H9 (cell line): ENCODE results near the gene USP9Y. TPM values are rescaled to one million over a fixed set of nuclear protein-coding genes. Genes with fewer than 3 reads are reported as not detected.

Source experiments
- DNase-seq: peaks from one replicate; pipeline ENCODE4 v3.0.0-alpha.2; 2017
- H2AFZ ChIP-seq: one replicate; pipeline ENCODE4 v1.6.1; 2013; ENCODE audit warnings: mild to moderate bottlenecking, low read length, control low read depth, moderate library complexity
- H2AK5ac ChIP-seq: 2 replicates; pipeline ENCODE4 v1.6.1; 2013; ENCODE audit warnings: low read length, control low read depth, mixed read lengths; ENCODE audit not compliant: insufficient read length
- H2BK120ac ChIP-seq: one replicate; pipeline ENCODE4 v1.6.1; 2013; ENCODE audit warnings: low read depth, mild to moderate bottlenecking, low read length, control low read depth, inconsistent platforms; ENCODE audit not compliant: poor library complexity, severe bottlenecking
- H2BK12ac ChIP-seq: 2 replicates; pipeline ENCODE4 v1.6.1; 2013; ENCODE audit warnings: low read length, control low read depth, mixed read lengths, low read depth; ENCODE audit not compliant: insufficient read length
- H2BK15ac ChIP-seq: 2 replicates; pipeline ENCODE4 v1.6.1; 2013; ENCODE audit warnings: low read depth, low read length, control low read depth
- H2BK20ac ChIP-seq: one replicate; pipeline ENCODE4 v1.6.1; 2013; ENCODE audit warnings: low read depth, mild to moderate bottlenecking, low read length, control low read depth, inconsistent platforms; ENCODE audit not compliant: poor library complexity, severe bottlenecking
- H2BK5ac ChIP-seq: 2 replicates; pipeline ENCODE4 v1.6.1; 2013; ENCODE audit warnings: low read length, control low read depth, mixed read lengths; ENCODE audit not compliant: insufficient read length
- H3K14ac ChIP-seq: 2 replicates; pipeline ENCODE4 v1.6.1; 2013; ENCODE audit warnings: low read length, control low read depth; ENCODE audit not compliant: insufficient read depth
- H3K18ac ChIP-seq: 2 replicates; pipeline ENCODE4 v1.6.1; 2013; ENCODE audit warnings: low read depth, mild to moderate bottlenecking, mixed read lengths, low read length, control low read depth; ENCODE audit not compliant: insufficient read length
- H3K23ac ChIP-seq: 2 replicates; pipeline ENCODE4 v1.6.1; 2013; ENCODE audit warnings: low read length, control low read depth, mixed read lengths, low read depth; ENCODE audit not compliant: insufficient read length
- H3K23me2 ChIP-seq: 2 replicates; pipeline ENCODE4 v1.6.1; 2013; ENCODE audit warnings: low read depth, mild to moderate bottlenecking, mixed read lengths, low read length, control low read depth; ENCODE audit not compliant: insufficient read length, poor library complexity, severe bottlenecking
- H3K27ac ChIP-seq: 2 replicates; pipeline ENCODE4 v1.5.1; 2013; ENCODE audit warnings: low read length, control low read depth, mixed read lengths, low read depth; ENCODE audit not compliant: insufficient read length
- H3K27me3 ChIP-seq: 2 replicates; pipeline ENCODE4 v1.6.1; 2013; ENCODE audit warnings: low read length, control low read depth, inconsistent platforms; ENCODE audit not compliant: insufficient read depth
- H3K4ac ChIP-seq: 2 replicates; pipeline ENCODE4 v1.6.1; 2013; ENCODE audit warnings: low read depth, mild to moderate bottlenecking, control low read depth, inconsistent platforms, low read length, moderate library complexity
- H3K4me1 ChIP-seq: 2 replicates; pipeline ENCODE4 v1.6.1; 2013; ENCODE audit warnings: low read length, control low read depth, inconsistent platforms; ENCODE audit not compliant: insufficient read depth
- H3K4me2 ChIP-seq: 2 replicates; pipeline ENCODE4 v1.6.1; 2013; ENCODE audit warnings: low read length, control low read depth, mixed read lengths; ENCODE audit not compliant: insufficient read length, insufficient read depth
- H3K56ac ChIP-seq: 2 replicates; pipeline ENCODE4 v1.6.1; 2013; ENCODE audit warnings: low read depth, mild to moderate bottlenecking, mixed read lengths, low read length, control low read depth; ENCODE audit not compliant: insufficient read length
- H3K79me1 ChIP-seq: 2 replicates; pipeline ENCODE4 v1.6.1; 2013; ENCODE audit warnings: low read depth, mild to moderate bottlenecking, moderate library complexity, low read length, control low read depth, inconsistent platforms; ENCODE audit not compliant: insufficient read depth, poor library complexity, severe bottlenecking
- H3K79me2 ChIP-seq: 2 replicates; pipeline ENCODE4 v1.6.1; 2013; ENCODE audit warnings: low read length, control low read depth, inconsistent platforms; ENCODE audit not compliant: insufficient read depth
- H3K9ac ChIP-seq: 2 replicates; pipeline ENCODE4 v1.6.1; 2013; ENCODE audit warnings: low read length, control low read depth, mixed read lengths; ENCODE audit not compliant: insufficient read length; ENCODE audit errors: extremely low read depth
- H3K9me3 ChIP-seq: one replicate; pipeline ENCODE4 v1.6.1; 2013; ENCODE audit warnings: low read depth, low read length, inconsistent platforms; ENCODE audit not compliant: control insufficient read depth
- H3T11ph ChIP-seq: one replicate; pipeline ENCODE4 v1.6.1; 2013; ENCODE audit warnings: mild to moderate bottlenecking, low read length, control low read depth, inconsistent platforms
- H4K20me1 ChIP-seq: one replicate; pipeline ENCODE4 v1.6.1; 2013; ENCODE audit not compliant: control insufficient read depth, insufficient read length, insufficient read depth
- H4K5ac ChIP-seq: 2 replicates; pipeline ENCODE4 v1.6.1; 2013; ENCODE audit warnings: low read depth, mild to moderate bottlenecking, mixed read lengths, low read length, control low read depth; ENCODE audit not compliant: insufficient read length
- H4K8ac ChIP-seq: replicated peaks from 2 replicates; pipeline ENCODE4 v1.6.1; 2013; ENCODE audit warnings: low read length, control low read depth, mixed read lengths, low read depth; ENCODE audit not compliant: insufficient read length
- H4K91ac ChIP-seq: 2 replicates; pipeline ENCODE4 v1.6.1; 2013; ENCODE audit warnings: low read depth, mild to moderate bottlenecking, moderate library complexity, mixed read lengths, low read length, control low read depth; ENCODE audit not compliant: insufficient read length
- H3K27ac Mint-ChIP-seq, 3 experiments: 2 replicates in 2 of 3; 3 replicates in 1 of 3; pipeline ENCODE4 v1.8.0; 2020 to 2021; ENCODE audit warnings: mixed read lengths in 3 of 3, mild to moderate bottlenecking in 1 of 3, moderate library complexity in 1 of 3
- H3K27me3 Mint-ChIP-seq: 2 replicates; pipeline ENCODE4 v1.8.0; 2021; ENCODE audit warnings: low read depth, mild to moderate bottlenecking, moderate library complexity, mixed read lengths
- H3K36me3 Mint-ChIP-seq, 3 experiments: 2 replicates in 2 of 3; 3 replicates in 1 of 3; pipeline ENCODE4 v1.8.0; 2020 to 2021; ENCODE audit warnings: low read depth in 3 of 3, mixed read lengths in 3 of 3; ENCODE audit not compliant: insufficient read depth in 1 of 3
- H3K4me1 Mint-ChIP-seq, 2 experiments: 2 replicates each; pipeline ENCODE4 v1.8.0; 2020; ENCODE audit warnings: mixed read lengths in 2 of 2
- H3K4me3 Mint-ChIP-seq, 2 experiments: 2 replicates in 1 of 2; 3 replicates in 1 of 2; pipeline ENCODE4 v1.8.0; 2020 to 2021; ENCODE audit warnings: mild to moderate bottlenecking in 2 of 2, mixed read lengths in 2 of 2, moderate library complexity in 1 of 2
- H3K9me3 Mint-ChIP-seq, 2 experiments: 2 replicates in 1 of 2; 3 replicates in 1 of 2; pipeline ENCODE4 v1.8.0; 2020; ENCODE audit warnings: mild to moderate bottlenecking in 2 of 2, mixed read lengths in 2 of 2, moderate library complexity in 1 of 2
- CTCF ChIP-seq: fragments of 200-600 bp; sonication (generic); conservative IDR thresholded peaks from 3 replicates; pipeline ENCODE4 v1.8.0; 2021; ENCODE audit warnings: antibody characterized with exemption, mild to moderate bottlenecking
- WGBS: extraction: QIAGEN DNeasy Blood & Tissue Kit; methylation state at CpG from one replicate; pipeline ENCODE4 v1.1.7; 2013; ENCODE audit warnings: missing lambda C conversion rate, low lambda C conversion rate, mixed read lengths; ENCODE audit not compliant: insufficient read length; ENCODE audit errors: extremely low coverage; 5-methylcytosine and 5-hydroxymethylcytosine counted together
- total RNA-seq: library from RNA; stranded (reverse); gene quantifications from 2 replicates; pipeline ENCODE4 v1.2.1, GENCODE V29; 2021

The USP9Y gene
- total RNA-seq, 1 experiment from 2014 or later, result not detected

- Histone ChIP-seq H3K4ac (no peak overlapping the region), H3K79me2 (no peaks in the 10 kb centered on the region), H3K14ac (no peak overlapping the region), H3K23ac (no peak overlapping the region), H4K91ac (no peak overlapping the region), H2BK15ac (no peak overlapping the region), H3K79me1 (no peaks in the 10 kb centered on the region), H2BK120ac (no peak overlapping the region), H3K18ac (no peak overlapping the region), H2BK12ac (no peak overlapping the region), H3T11ph (no peak overlapping the region), H3K27ac (no peak overlapping the region), H3K9ac (no peak overlapping the region), H3K23me2 (no peaks in the 10 kb centered on the region), H2AFZ (no peak overlapping the region), H2BK5ac (no peak overlapping the region), H3K4me1 (no peaks in the 10 kb centered on the region), H2AK5ac (no peak overlapping the region), H4K5ac (no peak overlapping the region), H3K56ac (no peak overlapping the region), H3K9me3 (no peaks in the 10 kb centered on the region), H4K20me1 (no peaks in the 10 kb centered on the region), H4K8ac (no peak overlapping the region), H3K27me3 (no peaks in the 10 kb centered on the region), H2BK20ac (no peak overlapping the region), H3K4me2 (no peak overlapping the region)
- no peak for DNase-seq
- no peak overlapping the region for H3K4me3 Mint-ChIP-seq
- WGBS, result no CpG with 5 or more reads among the region's 2 CpGs
- no peak overlapping the region for H3K27ac Mint-ChIP-seq
- H3K27me3 Mint-ChIP-seq, result no peaks in the 10 kb centered on the region
- H3K9me3 Mint-ChIP-seq, result no peaks in the 10 kb centered on the region
- no peak for TF ChIP-seq CTCF
- H3K36me3 Mint-ChIP-seq, result no peaks in the 10 kb centered on the region
- H3K4me1 Mint-ChIP-seq, result no peaks in the 10 kb centered on the region
Measured at GRCh38 chrY:12729746-12730145, 28.7 kb downstream of the USP9Y start.
